SK-N-SH (cell line): ENCODE results near the gene CRABP1. TPM values are rescaled to one million over a fixed set of nuclear protein-coding genes. Genes with fewer than 3 reads are reported as not detected.

Experiments
- CTCF ChIA-PET: fragments of 300-600, 350-600 bp; formaldehyde crosslinking; extraction: SDS; loops from one replicate; lab custom pipeline; 2021; lab: Yijun Ruan, JAX
- POLR2A ChIA-PET: fragments of 350-600 bp; sonication (Branson Sonifier 250); formaldehyde crosslinking; extraction: SDS; loops from one replicate; lab custom pipeline; 2020; ENCODE audit warnings: antibody characterized with exemption, inconsistent platforms; lab: Yijun Ruan, JAX
- DNase-seq: peaks from one replicate; pipeline ENCODE4 v3.0.0; 2012
- H2AFZ ChIP-seq: fragments of 200-600 bp; sonication (generic); 2 replicates; pipeline ENCODE4 v1.8.1; 2016; ENCODE audit warnings: antibody characterized with exemption, mild to moderate bottlenecking, low read depth
- H3F3A ChIP-seq: fragments of 200-600 bp; sonication (generic); replicated peaks from 2 replicates; pipeline ENCODE3; 2016; ENCODE audit warnings: antibody characterized with exemption, mild to moderate bottlenecking; ENCODE audit not compliant: insufficient read depth
- H3K27ac ChIP-seq, 2 experiments: fragments of 200-500 bp in 1 of 2; fragments of 200-600 bp in 1 of 2; sonication (Bioruptor generic) in 1 of 2; sonication (generic), shearing (Covaris generic) in 1 of 2; 2 replicates each; pipeline versions ENCODE4 v1.5.1 to v1.6.1; 2014 to 2016; ENCODE audit warnings: low read depth in 2 of 2, inconsistent platforms in 1 of 2, low read length in 1 of 2, mild to moderate bottlenecking in 1 of 2, mixed read lengths in 1 of 2
- H3K27me3 ChIP-seq: fragments of 200-600 bp; sonication (generic), shearing (Covaris generic); 2 replicates; pipeline ENCODE4 v1.6.1; 2016; ENCODE audit warnings: mixed run types; ENCODE audit not compliant: insufficient read depth
- H3K36me3 ChIP-seq, 2 experiments: fragments of 200-500 bp in 1 of 2; fragments of 200-600 bp in 1 of 2; sonication (Bioruptor generic) in 1 of 2; sonication (generic) in 1 of 2; replicated peaks in 1 of 2; 2 replicates each; pipeline versions ENCODE3 to v1.5.1; 2014 to 2016; ENCODE audit warnings: low read length in 1 of 2, mild to moderate bottlenecking in 1 of 2; ENCODE audit not compliant: insufficient read depth in 2 of 2, control insufficient read depth in 1 of 2
- H3K4me1 ChIP-seq, 2 experiments: fragments of 200-500 bp in 1 of 2; fragments of 200-600 bp in 1 of 2; sonication (Bioruptor generic) in 1 of 2; sonication (generic), shearing (Covaris generic) in 1 of 2; 2 replicates each; pipeline versions ENCODE4 v1.5.1 to v1.6.1; 2014 to 2016; ENCODE audit warnings: low read depth in 1 of 2, low read length in 1 of 2, mixed run types in 1 of 2; ENCODE audit not compliant: insufficient read depth in 2 of 2, control insufficient read depth in 1 of 2
- H3K4me2 ChIP-seq: fragments of 200-600 bp; sonication (generic), shearing (Covaris generic); 2 replicates; pipeline ENCODE4 v1.6.1; 2017; ENCODE audit warnings: mixed run types
- H3K4me3 ChIP-seq, 2 experiments: fragments of 200-500 bp in 1 of 2; fragments of 200-600 bp in 1 of 2; sonication (Bioruptor generic) in 1 of 2; sonication (generic), shearing (Covaris generic) in 1 of 2; 2 replicates each; pipeline versions ENCODE4 v1.5.1 to v1.8.1; 2014 to 2016; ENCODE audit warnings: low read depth in 2 of 2, inconsistent platforms in 1 of 2, low read length in 1 of 2, mild to moderate bottlenecking in 1 of 2, mixed read lengths in 1 of 2, moderate library complexity in 1 of 2
- H3K79me2 ChIP-seq: fragments of 200-600 bp; sonication (generic); 2 replicates; pipeline ENCODE4 v1.8.1; 2017; ENCODE audit warnings: mild to moderate bottlenecking; ENCODE audit not compliant: insufficient read depth
- H3K9ac ChIP-seq: fragments of 200-600 bp; sonication (generic); 2 replicates; pipeline ENCODE4 v1.6.1; 2017; ENCODE audit warnings: mixed run types
- H3K9me2 ChIP-seq: fragments of 200-600 bp; sonication (generic); 2 replicates; pipeline ENCODE4 v1.6.1; 2017; ENCODE audit warnings: mixed run types
- H3K9me3 ChIP-seq: fragments of 200-600 bp; sonication (generic); 2 replicates; pipeline ENCODE4 v1.6.1; 2017; ENCODE audit warnings: mixed run types, mild to moderate bottlenecking, moderate library complexity
- H4K20me1 ChIP-seq: fragments of 200-600 bp; sonication (generic); 2 replicates; pipeline ENCODE4 v1.6.1; 2017; ENCODE audit warnings: mild to moderate bottlenecking, mixed run types; ENCODE audit not compliant: insufficient read depth
- EZH2phosphoT487 ChIP-seq: fragments of 200-600 bp; sonication (generic); IDR thresholded peaks from 2 replicates; pipeline ENCODE4 v1.6.1; 2017; ENCODE audit warnings: low read depth, mixed run types, mild to moderate bottlenecking, antibody characterized with exemption, moderate library complexity, borderline replicate concordance
- MXI1 ChIP-seq: IDR thresholded peaks from 2 replicates; pipeline ENCODE4 v1.6.1; 2012; ENCODE audit warnings: mild to moderate bottlenecking, low read depth, low read length, improper control_type of control experiment
- PBX3 ChIP-seq: IDR thresholded peaks from 2 replicates; pipeline ENCODE4; 2012
- POLR2AphosphoS5 ChIP-seq: IDR thresholded peaks from 2 replicates; pipeline ENCODE4 v1.6.1; 2012; ENCODE audit warnings: low read depth, low read length
- RAD21 ChIP-seq: IDR thresholded peaks from 2 replicates; pipeline ENCODE4 v1.6.1; 2012; ENCODE audit warnings: mild to moderate bottlenecking, low read length
- RFX5 ChIP-seq: IDR thresholded peaks from 2 replicates; pipeline ENCODE4 v1.6.1; 2012; ENCODE audit warnings: mild to moderate bottlenecking, improper control_type of control experiment, low read length
- TAF1 ChIP-seq: IDR thresholded peaks from 2 replicates; pipeline ENCODE4 v1.6.1; 2012; ENCODE audit warnings: low read depth, mild to moderate bottlenecking, low read length, moderate library complexity, borderline replicate concordance
- TCF12 ChIP-seq: IDR thresholded peaks from 2 replicates; pipeline ENCODE4 v1.4.0; 2012
- USF2 ChIP-seq: fragments of 150-350 bp; IDR thresholded peaks from 2 replicates; pipeline ENCODE4 v1.6.1; 2017; ENCODE audit warnings: antibody characterized with exemption, low read length, low read depth, borderline replicate concordance
- ZBTB33 ChIP-seq: IDR thresholded peaks from 2 replicates; pipeline ENCODE4 v1.4.0; 2012; ENCODE audit warnings: low read depth, borderline replicate concordance
- WGBS: methylation state at CpG from one replicate; pipeline ENCODE4 v1.1.6; 2017; ENCODE audit warnings: low lambda C conversion rate; 5-methylcytosine and 5-hydroxymethylcytosine counted together
- polyA plus RNA-seq, 3 experiments: library from polyadenylated mRNA; depleted of rRNA; stranded (reverse); fragments of >200 nt; gene quantifications; 2 replicates each; pipeline ENCODE4 v1.2.3, GENCODE V29; 2012
- TF ChIP-seq, protein P1 (sequence below): fragments of 150-350 bp; IDR thresholded peaks from 2 replicates; pipeline ENCODE4 v1.6.1; 2016; ENCODE audit warnings: mild to moderate bottlenecking, low read depth, low read length

CRABP1 gene
- polyA plus RNA-seq, 1 of the 3 experiments (the other 2 are of a cell fraction): 1.0 TPM

DNA sequence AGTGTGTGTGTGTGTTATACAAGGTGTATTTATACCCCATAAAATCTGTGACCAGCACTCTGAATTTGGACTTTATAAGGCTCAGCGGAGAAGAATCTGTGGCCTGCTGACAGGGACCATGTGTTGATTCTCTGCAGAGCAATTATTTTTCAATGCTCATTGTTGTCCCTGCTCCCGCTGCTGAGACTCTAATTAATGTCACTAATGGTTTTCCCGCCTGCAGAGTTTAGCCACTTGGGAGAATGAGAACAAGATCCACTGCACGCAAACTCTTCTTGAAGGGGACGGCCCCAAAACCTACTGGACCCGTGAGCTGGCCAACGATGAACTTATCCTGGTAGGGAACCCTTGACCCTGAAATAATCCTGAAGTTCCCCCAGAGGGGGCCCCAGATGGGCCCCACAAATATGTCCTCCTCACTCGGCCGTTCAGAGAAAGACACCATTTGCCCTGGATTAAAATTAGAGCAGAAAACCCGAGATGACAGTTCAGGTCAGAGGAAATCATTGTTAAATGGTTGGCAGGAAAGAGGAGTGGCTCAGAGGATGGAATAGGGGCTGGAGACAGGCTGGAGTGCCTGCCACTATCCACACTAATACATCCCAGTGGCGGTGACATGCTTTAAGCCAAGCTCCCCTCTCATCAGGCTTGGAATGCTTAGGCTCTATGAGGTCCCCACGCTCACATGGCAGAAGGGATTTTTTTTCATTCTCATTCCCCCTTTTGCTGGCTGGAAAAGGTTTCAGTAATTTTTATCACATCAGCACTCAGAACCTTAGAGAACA lies 3.3 kb downstream of the CRABP1 start:
- H3K9me2 ChIP-seq: no peaks in the 10 kb centered on the region
- no peak for DNase-seq
- no peak overlapping the region for H3K9ac ChIP-seq
- H3K27me3 ChIP-seq: peaks cover 35% of the 10 kb centered on the region; the same call in 1 of the 2 replicates
- no peaks in the 10 kb centered on the region for H4K20me1 ChIP-seq
- no peaks in the 10 kb centered on the region for H3K9me3 ChIP-seq
- peaks cover 0 to 17% of the 10 kb centered on the region in 2 experiments; a peak in 1 of 4 replicates for H3K4me1 ChIP-seq
- no peak overlapping the region for H3K27ac ChIP-seq
- no peaks in the 10 kb centered on the region for H3K79me2 ChIP-seq
- ChIA-PET POLR2A (no interaction called here), CTCF (interaction anchor here (1.2 to 1.6 kb wide), 3 partner anchors 34 to 72 kb away, joined by 3 read pairs; no protein-coding TSS in a partner anchor)
- TF ChIP-seq, protein P1, sequence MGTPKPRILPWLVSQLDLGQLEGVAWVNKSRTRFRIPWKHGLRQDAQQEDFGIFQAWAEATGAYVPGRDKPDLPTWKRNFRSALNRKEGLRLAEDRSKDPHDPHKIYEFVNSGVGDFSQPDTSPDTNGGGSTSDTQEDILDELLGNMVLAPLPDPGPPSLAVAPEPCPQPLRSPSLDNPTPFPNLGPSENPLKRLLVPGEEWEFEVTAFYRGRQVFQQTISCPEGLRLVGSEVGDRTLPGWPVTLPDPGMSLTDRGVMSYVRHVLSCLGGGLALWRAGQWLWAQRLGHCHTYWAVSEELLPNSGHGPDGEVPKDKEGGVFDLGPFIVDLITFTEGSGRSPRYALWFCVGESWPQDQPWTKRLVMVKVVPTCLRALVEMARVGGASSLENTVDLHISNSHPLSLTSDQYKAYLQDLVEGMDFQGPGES: no peak
- TF ChIP-seq ZBTB33 (no peak), POLR2AphosphoS5 (no peak), PBX3 (no peak), TCF12 (no peak), TAF1 (no peak), RAD21 (no peak), RFX5 (no peak), EZH2phosphoT487 (no peak), MXI1 (no peak), USF2 (no peak)
- WGBS: 77% methylated on average over 12 of the region's 12 CpGs
- no peak overlapping the region for H2AFZ ChIP-seq
- H3F3A ChIP-seq: no peaks in the 10 kb centered on the region
- H3K36me3 ChIP-seq: no peaks in the 10 kb centered on the region
- H3K4me2 ChIP-seq: no peak overlapping the region
- no peak overlapping the region for H3K4me3 ChIP-seq
